Measurements from ENCODE around the gene FLT4.

Gene FLT4

GRCh38 chr5:180641566-180641900 lies 7.9 kb downstream of the FLT4 start:
- DNase-seq = no peak

DNA sequence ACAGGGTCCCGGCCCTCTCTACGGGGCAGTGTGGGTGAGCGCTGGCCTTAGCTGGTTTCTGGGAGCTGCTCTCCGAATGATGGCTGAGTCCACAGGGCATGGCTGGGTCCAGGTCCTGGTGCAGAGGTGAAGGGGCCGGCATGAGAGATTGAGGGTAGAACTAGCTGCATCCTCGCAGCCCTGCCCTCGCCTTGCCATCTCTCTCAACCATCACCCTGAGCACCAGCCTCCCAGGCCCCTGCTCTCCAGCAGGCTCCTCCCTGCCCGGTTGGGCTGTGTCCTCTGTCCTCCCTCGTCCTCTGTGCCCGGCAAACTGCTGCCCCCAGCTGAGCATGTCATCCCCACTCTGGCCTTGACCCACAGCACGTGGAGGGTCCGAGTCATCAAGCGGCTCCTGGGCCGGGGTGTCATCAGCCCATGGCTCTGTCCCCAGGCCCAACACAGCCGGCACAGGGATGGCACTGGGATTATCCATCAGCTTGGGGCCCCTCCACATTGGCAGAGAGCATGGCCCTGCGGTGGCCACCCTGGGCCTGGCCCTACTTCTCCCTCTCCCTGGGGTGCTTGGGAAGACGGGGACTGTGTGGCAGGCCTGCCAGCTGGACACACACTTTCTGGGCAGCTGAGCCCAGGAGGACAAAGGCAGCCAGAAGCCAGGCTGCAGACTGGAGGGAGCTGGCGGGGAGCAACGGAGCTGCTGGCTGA lies 8.4 kb downstream of the FLT4 start:
- no peak for DNase-seq

DNA sequence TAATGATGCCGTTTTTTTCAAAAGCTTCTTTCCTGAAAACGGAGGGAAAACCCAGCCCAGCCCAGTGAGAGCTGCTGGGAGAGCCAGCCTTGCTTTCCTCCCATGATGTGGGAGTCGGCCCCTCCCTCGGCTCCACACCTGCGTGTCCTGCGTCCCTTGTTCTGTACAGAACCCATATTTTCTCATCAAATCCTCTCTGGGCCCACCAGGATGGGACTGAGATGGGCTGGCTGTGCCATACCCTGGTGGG lies 8.9 kb downstream of the FLT4 start:
- DNase-seq = no peak

GRCh38 chr5:180639741-180640610 lies 9.4 kb downstream of the FLT4 start:
- no peak for DNase-seq

DNA sequence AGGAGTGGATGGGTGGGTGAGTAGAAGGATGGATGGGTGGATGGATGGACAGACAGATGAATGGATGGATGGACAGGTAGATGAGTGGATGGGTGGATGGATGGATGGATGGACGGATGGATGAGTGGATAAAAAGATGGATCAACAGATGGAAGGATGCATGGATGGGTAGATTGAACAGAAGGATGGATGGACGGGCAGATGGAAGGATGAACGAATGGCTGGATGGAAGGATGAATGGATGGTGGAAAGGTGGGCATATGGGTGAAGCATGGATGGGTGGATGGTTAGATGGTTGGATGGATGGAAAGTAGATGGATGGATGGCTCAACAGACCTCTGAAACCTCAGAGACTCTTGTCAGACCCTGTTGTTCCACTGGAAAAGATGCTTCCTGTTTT lies 10.1 kb downstream of the FLT4 start:
- no peak for DNase-seq

GRCh38 chr5:180637962-180638680 lies 11.3 kb downstream of the FLT4 start:
- DNase-seq = no peak

- DNase-seq = no peak
Measured at GRCh38 chr5:180636403-180637075, 12.9 kb downstream of the FLT4 start.

DNA sequence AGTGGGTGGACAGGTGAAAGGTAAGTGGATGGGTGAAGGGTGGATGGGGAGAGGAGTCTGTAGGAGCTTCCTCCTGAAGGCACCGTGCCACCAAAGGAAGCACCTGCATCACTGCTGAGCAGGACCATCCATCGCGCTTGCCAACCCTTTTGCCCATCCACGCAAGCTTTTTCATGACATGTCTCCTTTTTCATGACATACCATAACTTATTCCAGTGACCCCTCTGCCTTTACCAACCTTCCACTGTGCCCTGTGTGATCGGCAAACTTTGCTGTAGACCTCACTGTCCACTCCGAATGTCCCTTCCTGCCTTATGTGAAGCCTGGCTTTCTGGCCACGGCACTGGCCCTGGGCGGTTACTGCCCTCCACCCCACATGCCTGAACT lies 13.4 kb downstream of the FLT4 start:
- DNase-seq = no peak

GRCh38 chr5:180633283-180634177 lies 15.9 kb downstream of the FLT4 start:
- no peak for DNase-seq

- no peak for DNase-seq
Measured at GRCh38 chr5:180632768-180633167, 16.6 kb downstream of the FLT4 start.

- no peak for DNase-seq
Measured at GRCh38 chr5:180631549-180632383, 17.6 kb downstream of the FLT4 start.

GRCh38 chr5:180630426-180630825 lies 19.0 kb downstream of the FLT4 start:
- no peak for DNase-seq

DNA sequence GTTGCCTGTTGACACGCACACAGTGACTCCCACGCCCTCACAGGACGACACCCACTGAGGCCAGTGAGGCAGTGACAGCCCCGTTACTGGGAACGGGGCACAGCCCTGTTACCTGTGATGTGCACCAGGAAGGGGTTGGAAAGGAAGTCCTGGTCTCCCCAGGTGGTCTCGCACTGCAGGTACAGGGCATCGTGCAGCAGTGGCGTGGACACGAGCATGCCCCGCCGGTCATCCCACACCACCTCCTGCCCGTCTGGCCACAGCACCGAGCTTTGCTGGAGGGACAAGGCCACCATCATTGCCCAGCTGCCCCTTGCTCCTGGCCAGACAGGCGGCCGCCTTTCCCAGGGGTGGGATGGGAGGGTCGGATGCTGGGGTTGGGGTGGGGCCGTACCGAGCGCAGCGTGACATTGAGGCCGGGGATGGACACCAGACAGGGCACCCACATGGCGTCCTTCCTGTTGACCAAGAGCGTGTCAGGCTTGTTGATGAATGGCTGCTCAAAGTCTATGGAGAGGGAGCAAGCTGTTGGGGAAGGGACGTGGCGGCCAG lies 19.5 kb downstream of the FLT4 start:
- no peak for DNase-seq

- no peak for DNase-seq
Measured at GRCh38 chr5:180628827-180629750, 20.3 kb downstream of the FLT4 start.

GRCh38 chr5:180628211-180628610 lies 21.2 kb downstream of the FLT4 start:
- DNase-seq = no peak

GRCh38 chr5:180627386-180628120 lies 21.8 kb downstream of the FLT4 start:
- DNase-seq = no peak

- no peak for DNase-seq
Measured at GRCh38 chr5:180626661-180627385, 22.6 kb downstream of the FLT4 start.

Data from hippocampal formation (tissue), 2 donors.